Measurements from ENCODE around the gene TACR1.

GRCh38 chr2:75170889-75171288 lies 28.4 kb downstream of the TACR1 start:
- no peak for TF ChIP-seq CTCF (IDR thresholded peaks at IDR 0.05)
- no peak for TF ChIP-seq POLR2A (IDR thresholded peaks at IDR 0.05)
